AG08395 (cell line): ENCODE data around the gene WWC1.

Experiments used
- DNase-seq: peaks from one replicate; pipeline ENCODE4 v3.0.0; 2012; ENCODE audit warnings: mixed read lengths, low spot score

The WWC1 gene

GRCh38 chr5:168364750-168365550 lies 73.5 kb downstream of the WWC1 start:
- DNase-seq, result peak; percentile 27

GRCh38 chr5:168365581-168366081 lies 74.2 kb downstream of the WWC1 start:
- peak; percentile 56 for DNase-seq

GRCh38 chr5:168366116-168366515 lies 74.7 kb downstream of the WWC1 start:
- peak; percentile 78 for DNase-seq

GRCh38 chr5:168368854-168369253 lies 77.4 kb downstream of the WWC1 start:
- no peak for DNase-seq

- no peak for DNase-seq
Measured at GRCh38 chr5:168370831-168371230, 79.4 kb downstream of the WWC1 start.

GRCh38 chr5:168372356-168372946 lies 81.0 kb downstream of the WWC1 start:
- DNase-seq, result no peak

DNA sequence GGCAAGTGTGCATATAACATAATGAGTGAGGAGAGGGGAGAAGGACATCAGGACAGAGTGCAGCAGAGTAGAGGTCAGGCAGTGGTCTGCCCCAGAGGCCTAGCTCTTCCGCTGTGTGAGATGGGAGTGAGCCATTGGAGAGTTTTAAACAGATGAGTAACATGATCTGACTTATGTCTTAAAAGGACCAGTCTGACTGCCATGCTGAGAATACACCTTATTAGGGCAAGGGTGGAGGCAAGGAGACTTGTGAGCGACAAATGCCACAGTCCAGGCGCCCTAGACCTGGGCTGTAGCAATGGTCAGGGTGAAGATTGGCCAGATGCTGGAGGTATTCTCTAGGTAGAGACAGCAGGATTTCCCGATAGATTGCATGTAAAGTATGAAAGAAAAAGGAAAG lies 83.1 kb downstream of the WWC1 start:
- no peak for DNase-seq

DNA sequence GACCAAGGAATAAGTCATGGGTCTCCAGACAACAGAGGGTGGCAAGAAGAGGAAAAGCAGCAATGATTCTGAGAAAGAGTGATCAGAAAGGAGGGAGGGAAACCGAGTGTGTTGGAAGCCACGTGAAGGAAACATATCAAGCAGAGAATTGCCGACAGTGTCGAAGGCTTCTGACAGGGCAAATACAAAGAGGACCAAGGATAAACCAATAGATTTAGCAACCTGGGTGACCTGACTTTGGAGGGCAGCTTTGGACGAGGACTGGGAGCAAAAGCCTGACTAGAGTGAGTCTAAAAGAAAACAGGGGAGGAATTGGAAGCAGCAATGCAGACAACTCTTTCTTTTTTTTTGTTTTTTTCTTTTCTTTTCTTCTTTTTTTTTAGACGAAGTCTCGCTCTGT lies 83.8 kb downstream of the WWC1 start:
- no peak for DNase-seq

DNA sequence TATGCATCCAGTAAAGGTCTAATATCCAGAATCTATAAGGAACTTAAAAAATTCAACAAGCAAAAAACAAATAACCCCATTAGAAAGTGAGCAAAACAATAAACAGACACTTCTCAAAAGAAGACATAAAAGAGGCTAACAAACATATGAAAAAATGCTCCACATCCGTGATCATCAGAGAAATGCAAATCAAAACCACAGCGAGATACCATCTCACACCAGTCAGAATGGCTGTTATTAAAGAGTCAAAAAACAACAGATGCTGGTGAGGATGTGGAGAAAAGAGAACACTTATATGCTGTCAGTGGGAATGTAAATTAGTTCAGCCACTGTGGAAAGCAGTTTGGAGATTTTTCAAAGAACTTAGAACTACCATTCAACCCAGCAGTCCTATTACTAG lies 86.1 kb downstream of the WWC1 start:
- DNase-seq, result no peak

GRCh38 chr5:168378741-168379140 lies 87.3 kb downstream of the WWC1 start:
- DNase-seq, result no peak

DNA sequence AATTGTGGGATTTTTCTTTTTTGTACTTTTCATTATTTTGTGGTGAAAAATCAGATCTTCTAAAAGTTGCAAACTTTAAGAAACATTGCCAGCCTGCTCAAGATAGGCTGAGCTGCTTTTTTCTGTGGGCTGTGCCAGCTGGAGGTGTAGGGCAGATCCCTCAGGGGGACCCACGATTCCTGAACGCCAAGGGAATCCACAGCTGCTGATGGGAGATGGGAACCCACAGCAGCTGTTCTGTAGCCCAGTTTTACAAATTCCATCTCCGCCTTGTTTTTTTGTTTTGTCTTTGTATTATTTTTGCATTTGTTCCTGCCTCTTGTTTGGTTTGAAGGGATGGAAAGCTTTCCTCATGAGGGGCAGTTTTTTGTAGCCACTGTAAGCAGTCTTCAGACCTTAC lies 91.0 kb downstream of the WWC1 start:
- DNase-seq, result no peak

DNA sequence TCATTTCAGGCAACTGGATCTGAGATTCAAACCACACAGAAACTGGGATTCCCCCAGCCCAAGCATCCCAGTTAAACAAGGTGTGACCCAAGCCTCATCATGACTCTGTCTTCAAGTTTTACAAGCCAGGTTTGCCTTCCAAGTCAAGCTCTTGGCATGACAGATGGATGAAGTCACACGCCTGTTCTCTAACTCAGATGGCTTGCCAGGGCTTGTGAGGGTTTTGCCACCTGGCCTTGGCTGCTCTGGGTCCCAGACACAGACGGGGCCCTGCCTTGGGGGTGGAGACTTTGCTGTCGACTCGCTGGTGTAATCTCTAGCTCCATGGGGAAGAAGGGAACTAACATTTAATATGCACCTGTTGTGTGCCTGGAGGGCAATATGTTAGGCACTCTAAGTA lies 99.0 kb downstream of the WWC1 start:
- DNase-seq, result no peak

- DNase-seq, result no peak
Measured at GRCh38 chr5:168393773-168394172, 102.3 kb downstream of the WWC1 start.

DNA sequence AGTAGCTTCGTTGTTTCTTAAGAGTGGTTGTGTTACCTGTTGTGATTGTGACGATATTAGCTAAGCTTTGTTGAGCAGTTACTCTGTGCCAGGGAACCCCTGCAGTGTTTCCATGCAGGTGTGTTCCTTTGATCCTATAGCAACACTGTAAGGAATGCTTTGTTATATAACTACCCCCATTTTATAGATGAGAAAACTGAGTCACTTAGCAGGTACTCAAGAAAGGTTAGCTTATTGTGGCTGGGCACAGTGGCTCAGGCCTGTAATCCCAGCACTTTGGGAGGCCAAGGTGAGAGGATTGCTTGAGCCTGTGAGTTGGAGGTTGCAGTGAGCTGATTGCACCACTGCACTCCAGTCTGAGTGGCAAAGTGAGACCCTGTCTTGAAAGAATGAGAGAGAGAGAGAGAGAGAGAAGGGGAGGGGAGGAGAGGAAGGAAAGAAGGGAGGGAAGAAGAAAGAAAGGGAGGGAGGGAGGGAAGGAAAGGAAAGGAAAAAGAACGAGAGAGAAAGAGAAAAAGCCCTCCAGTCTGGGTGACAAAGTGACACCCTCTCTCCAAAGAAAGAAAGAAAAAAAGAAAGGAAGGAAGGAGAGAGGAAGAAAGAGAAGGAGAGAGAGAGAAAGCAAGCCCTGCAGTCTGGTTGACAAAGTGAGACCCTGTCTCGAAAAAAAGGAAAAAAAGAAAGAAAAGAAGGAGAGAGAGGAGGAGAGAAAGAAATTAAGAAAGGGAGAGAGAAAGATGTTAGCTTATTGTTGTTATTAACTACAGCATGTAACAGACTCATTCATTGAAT lies 109.2 kb downstream of the WWC1 start:
- DNase-seq, result no peak

DNA sequence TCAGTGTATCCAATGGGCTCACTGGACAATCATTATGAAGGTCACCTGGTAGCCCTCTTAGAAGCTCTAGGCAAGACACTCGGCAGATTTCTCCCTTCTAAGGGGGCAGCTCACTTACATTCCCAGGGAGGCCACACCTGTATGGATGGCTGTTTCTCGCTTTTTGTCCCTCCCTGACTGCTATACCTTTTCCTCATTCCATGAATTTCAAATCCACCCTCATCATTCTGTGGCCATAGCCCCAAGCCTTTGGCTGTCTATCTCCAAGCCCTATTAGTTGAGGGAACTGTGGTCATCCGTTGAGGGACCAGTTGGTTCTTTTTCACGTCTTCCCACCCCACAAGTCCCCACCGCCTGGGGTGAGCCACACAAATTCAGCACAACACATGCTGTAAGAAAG lies 109.8 kb downstream of the WWC1 start:
- DNase-seq, result no peak

GRCh38 chr5:168401880-168402279 lies 110.4 kb downstream of the WWC1 start:
- DNase-seq, result no peak

DNA sequence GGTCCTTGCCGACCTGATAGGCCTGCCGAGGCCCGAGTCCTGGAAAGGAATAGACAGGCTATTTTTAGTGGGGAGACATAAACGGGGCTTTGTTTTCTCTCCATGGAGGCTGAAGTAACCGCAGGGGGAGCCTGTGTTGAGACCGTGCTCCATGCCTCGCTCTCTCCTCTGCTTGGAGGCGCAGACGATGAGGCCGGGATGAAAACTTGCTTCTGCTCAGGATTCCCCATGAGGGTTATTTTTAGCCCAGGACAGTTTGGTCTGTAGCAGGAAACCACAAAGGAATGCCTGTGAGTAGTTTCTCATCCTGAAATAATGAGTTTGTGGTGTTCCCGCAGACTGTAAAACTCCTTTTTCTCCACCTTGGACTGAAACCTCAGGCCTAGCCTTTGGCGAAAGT lies 112.9 kb downstream of the WWC1 start:
- DNase-seq, result peak; percentile 92

DNA sequence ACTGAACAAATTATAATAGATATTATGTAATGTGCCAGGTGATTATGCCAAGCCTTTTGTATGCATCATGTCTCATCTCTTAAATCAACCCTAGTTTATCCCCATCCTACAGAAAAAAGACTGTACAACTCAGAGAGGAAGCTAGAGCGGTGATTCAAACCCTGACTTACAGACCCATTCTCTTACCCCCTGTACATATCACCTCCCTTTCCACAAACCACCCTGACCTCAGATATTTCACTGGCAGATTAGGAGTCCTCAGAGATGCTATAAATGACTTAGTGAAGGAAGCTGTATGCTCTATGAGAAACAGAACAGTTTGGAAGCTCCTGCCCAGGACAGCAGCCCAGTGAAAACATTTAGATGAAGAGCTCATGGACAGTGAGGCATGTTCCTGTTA lies 115.8 kb downstream of the WWC1 start:
- no peak for DNase-seq

GRCh38 chr5:168408561-168409305 lies 117.3 kb downstream of the WWC1 start:
- no peak for DNase-seq

DNA sequence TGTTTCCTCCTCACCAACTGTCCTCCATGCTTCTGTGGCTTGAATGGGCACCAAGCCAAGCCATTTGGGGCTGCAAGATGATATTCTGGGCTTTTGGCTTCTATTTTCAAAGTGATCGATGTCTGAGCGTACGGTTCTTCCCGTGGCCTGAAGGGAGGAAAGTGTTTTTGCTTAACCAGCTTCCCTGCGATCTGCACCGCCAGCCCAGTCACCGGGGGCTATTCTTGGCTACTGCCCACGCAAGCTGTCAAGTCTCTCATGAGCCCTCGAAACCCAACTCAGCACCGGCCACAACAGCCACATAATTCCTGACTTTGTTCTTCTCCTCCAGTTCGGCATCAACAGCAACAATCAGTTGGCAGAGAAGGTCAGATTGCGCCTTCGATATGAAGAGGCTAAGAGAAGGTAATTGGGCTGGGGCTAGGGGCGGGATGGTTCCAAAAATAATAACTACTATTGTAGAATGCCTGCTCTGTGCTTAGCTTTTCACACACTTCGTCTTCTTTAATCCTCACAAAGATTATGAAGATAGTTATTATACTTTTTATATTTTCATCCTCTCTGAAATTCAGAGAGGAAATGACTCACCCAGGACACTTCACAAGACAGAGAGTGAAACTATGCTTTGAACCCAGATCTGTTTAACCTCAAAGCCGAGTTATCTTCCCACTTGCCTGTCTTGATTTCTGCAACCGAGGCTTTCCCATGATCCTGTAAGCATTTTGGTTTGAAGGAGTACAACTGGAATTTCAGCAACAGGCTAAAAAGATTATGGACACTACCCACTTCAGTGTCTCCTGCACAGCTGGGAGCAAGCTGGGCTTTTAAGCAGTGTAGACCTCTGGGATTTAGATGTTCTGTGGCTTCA lies 118.4 kb downstream of the WWC1 start:
- peak; percentile 74 for DNase-seq

DNA sequence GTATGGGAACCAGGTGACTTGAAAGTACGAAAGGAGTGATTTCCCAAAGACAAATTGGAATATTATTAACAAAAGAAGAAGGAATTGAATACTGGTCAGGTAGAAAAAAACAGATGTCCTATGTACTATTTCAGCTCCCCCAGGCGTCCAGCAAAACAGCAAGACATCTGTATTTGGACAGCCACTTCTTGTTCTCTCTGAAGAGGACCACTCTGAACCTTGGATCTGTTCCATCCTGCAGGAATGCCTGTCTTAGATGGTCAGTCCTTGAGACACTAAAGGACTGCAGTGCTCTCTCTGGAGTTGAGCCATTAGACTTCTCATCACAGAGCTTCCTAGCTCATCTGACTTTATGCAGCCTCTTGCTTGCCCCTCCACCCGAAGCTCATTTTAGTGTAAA lies 120.4 kb downstream of the WWC1 start:
- no peak for DNase-seq
